HG02870 (cell line): ENCODE data around the gene ACTR2.
A peak's percentile ranks its signal among the peaks of the same experiment; 100 is the strongest.
"Not testable (repeated sequence)": the region's sequence is repeated elsewhere in the genome, so short reads cannot be mapped to it uniquely, and the experiment has no call there.

ENCODE experiments used
- ATAC-seq: cut with Tn5 transposase; IDR thresholded peaks from one replicate; pipeline ENCODE4 v1.9.1; 2021; ENCODE audit warnings: mild to moderate bottlenecking, moderate library complexity; ENCODE audit not compliant: unreplicated experiment

ACTR2 gene

DNA sequence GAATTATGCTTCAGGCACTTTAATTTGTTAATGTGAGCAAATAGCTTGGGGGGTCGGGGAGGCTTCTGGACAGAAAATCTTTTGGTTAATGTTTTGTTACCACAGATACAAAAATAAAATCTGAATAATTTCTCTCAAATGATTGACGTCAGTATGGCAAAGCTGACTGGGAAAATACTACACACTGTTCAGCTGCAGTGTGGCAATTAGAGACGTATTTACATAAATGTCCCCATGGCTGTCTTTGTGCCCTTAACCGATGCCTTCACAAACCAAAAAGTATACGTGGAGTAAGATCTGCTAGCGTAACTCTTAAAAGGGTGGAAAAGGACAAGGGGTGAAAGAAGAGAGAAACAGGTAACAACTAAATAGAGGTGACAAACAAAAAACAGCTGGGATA lies 83.4 kb downstream of the ACTR2 start:
- no peak for ATAC-seq

DNA sequence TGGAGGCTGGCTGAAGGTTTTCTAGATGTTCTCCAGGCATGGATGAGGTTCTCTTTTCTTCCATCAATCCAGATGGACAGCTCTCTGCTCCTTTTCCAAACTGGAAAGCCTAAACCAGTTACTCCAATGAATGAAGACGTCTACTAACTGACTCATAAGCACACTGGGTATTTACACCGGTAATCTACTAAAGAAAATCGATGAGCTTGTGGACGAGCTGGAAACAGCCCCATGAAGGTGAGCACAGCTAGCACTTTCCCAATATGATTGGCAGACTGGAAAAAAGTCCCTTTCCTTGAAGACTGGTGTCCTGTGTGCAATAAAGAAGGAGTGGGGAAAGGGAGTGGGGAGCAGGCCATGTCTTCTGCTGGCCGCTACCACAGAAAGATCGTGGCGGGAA lies 84.0 kb downstream of the ACTR2 start:
- ATAC-seq, result no peak

DNA sequence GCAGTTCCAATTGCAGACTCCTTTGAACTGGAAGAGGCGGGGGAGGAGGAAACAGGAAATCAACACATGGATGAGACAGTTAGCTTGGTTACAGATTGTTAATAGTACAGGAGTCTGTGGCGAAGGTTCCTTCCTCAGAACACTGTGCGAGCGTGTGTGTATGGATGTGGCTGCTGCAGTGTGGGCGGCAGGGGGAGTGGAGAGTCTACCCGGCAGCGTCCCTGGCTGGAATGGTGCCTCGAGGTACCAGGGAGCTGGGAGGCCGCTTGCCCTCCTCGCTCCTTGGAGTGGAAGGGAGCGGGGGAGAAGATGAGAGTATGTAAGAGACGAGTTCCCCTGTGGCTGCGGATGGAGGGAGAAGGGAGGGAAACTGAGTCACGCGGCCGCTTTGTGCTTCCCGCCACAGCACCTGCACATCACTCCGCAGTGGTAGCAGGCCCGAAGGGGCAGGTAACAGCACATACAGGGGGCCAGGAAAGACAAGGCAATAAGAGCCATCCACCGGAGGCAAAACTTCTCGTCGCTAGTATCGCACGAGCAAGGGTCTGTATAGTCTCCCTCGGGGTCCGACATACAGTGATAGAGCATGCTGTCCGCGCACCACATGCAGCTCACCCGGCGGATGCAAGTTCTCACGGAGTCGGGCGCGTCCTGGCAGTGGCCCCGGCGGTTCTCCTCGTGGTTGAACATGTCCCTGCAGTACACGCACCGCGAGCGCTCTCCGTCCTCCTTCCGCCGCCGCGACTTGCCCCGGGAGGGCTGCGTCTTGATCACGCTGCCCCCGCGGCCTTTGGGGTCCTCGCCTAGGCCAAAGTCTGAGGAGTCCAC lies 85.7 kb downstream of the ACTR2 start:
- ATAC-seq, result no peak

DNA sequence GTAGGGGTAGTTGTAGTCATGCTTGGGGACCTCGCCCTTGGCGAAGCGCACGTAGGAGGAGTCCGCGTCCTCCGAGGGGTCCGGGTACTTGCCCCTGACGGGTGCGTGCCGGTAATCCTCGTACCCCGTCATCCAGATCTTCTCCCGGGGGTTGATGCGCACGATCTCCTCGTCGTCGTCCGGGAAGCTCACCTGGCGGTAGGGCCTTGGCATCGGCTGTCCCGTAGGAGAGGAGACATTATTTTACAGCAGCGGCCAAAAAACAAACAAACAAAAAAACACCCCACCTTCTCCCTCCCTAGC lies 86.3 kb downstream of the ACTR2 start:
- no peak for ATAC-seq

DNA sequence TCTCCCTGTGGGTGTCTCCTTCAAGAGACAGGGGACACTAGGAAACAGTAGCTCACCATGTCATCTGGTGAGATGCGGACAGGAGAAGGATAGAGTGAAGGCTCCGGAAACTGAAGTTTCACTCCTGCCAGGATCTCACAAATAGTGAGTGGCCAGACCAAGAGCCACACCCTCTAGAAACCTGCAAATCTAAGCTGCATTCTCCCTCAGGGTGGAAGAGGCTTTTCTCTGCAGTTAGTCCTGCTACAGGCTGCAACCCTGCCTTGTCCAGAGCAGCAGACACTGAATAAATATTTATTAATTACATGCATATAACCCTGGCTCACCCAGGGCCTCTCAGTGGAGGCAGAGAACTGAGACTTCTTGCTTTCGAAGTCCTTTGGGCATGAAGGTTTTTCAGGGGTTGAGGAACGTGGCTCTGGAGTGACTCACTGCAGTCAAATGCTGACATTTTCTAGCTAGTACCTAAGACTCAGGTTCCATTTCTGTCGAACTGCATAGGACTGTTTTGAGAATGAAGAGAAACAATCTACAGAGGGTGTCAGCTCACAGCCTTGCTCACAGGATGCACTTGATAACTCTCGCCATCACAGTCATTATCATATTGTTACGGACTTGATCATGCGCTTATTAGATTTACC lies 87.3 kb downstream of the ACTR2 start:
- no peak for ATAC-seq

DNA sequence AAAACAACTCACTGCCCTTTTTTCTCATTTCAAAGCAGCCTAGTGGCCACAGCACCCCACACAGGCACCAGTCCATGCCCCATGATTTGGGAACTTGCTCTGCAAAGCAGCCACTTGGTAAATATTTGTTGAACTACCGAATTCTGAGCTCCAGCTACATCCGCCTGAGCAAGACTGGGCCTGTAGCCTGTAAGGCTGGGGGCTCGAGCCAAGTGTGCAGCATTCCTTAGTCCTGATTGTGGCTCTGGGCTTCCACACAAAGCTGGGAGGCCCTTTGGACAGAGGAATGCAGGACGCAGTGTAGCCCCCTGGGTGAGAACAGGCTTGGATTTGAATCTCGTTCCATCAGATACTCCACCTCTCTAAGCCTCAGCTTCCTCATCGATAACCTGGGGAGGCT lies 88.4 kb downstream of the ACTR2 start:
- no peak for ATAC-seq

DNA sequence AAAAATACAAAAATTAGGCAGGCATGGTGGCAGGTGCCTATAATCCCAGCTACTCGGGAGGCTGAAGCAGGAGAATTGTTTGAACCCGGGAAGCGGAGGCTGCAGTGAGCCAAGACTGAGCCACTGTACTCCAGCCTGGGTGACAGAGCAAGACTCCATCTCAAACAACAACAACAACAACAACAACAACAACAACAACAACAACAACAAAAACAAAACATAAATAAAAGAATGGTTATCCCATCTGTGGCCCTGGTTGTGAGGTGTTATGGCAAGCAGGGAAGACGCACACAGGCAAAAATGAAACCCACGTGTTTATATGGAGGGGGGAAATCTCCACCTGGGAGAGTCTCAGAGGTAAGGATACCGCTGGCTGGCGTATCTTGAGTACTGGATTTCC lies 89.7 kb downstream of the ACTR2 start:
- not testable (repeated sequence) for ATAC-seq

DNA sequence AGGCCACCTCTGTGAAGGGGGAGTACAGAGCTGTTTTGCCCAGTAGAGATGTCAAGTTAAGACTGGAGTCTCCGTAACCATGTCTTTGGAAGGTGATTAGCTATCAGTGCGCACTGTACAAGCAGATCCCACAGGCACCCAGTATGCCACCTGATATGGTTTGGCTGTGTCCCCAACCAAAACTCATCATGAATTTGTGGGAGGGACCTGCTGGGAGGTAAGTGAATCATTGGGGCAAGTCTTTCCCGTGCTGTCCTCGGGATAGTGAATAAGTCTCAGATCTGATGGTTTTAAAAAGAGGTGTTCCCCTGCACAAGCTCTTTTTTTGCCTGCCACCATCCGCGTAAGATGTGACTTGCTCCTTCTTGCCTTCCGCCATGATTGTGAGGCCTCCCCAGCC lies 90.2 kb downstream of the ACTR2 start:
- ATAC-seq, result no peak

DNA sequence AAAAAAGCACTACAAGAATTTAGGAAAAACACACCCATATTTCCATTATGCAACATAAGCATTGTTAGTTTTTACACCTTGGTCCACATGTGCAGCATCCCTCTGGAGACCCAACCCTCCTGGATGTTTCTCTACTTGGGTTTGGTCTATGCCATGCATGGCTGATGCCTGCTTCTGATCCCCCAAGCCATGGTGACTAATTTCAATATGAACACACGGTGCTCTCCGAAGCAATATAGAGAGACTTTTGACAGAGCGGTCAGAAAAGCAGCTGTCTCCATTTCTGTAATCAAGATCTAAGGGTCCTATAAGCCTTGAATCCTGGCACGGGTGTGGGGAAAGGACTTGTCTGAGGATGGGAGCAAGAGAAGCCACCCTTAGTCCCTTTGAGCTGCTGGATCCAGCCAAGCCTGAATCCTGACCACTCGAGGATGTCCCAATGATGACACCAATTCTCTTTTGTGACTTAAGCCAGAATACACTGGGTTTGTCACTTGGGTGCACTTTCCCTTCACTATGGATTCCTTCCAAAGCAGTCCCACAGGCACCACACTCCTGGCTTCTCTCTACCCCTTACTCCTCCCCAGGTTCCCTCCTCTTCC lies 91.5 kb downstream of the ACTR2 start:
- ATAC-seq, result no peak

DNA sequence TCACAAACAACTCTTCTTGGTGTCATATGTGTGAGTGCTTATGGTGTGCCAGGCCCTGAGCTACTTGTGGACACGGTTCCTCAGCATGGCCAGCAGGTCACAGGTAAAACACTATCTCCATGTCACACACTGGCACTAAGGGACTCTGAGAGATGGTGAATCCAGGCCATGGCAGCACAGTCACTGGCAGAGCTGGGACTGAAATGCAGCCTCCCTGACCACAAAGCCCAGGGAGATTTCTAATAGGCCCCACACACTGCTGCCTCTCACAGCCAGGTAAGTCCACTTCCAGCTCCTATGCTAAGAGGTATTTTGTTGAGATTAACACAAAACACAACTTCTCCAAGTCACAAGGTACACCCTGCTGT lies 92.0 kb downstream of the ACTR2 start:
- ATAC-seq, result no peak

DNA sequence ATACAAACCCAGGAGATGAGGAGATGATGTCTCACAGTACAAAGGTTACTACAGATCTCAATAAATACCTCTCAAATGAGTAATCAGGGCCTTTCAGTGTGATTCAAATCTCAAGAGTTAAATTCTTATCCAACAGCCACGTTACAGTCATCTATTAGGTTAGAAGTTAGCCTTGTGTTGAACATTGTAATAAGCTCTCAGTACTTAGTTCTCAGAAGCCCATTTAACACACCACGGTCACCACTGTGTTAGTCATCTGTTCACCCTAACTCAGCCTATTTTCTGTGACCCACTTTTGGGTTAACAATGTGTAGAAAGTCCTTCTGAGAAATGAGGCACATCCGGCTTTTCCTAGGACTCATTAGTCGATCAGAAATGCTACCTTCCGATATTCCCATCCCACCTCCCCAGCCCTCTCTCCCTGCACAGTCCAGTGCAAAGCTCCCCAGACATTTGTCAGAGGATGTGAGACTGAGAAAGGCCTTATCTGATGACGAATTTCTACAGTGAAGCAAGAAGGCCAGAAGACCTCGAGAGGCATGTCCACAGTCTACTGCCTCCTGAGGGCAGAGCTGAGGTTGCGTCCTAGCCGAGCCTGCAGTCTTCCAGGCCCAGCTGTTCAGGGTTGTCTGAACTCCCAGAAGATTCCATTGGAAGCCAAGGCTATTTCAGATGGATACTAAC lies 92.6 kb downstream of the ACTR2 start:
- peak; percentile 80 for ATAC-seq
